Astrocyte (in vitro differentiated cells and primary cell): ENCODE measurements around the gene BHLHE23. TPM values are rescaled to one million over a fixed set of nuclear protein-coding genes. Genes with fewer than 3 reads are reported as not detected.

Source experiments
- DNase-seq: peaks from one replicate; pipeline ENCODE4 v3.0.0-alpha.2; 2010; ENCODE audit warnings: low read depth
- FAIRE-seq: peaks from 2 replicates; lab custom pipeline; 2011; peaks lifted over from hg19 to GRCh38; lab: Jason Lieb, UNC
- H2AFZ ChIP-seq: 2 replicates; pipeline ENCODE4 v1.6.0; 2012; ENCODE audit warnings: low read depth, low read length, inconsistent platforms
- H3K27ac ChIP-seq: 2 replicates; pipeline ENCODE4 v1.5.1; 2011; ENCODE audit warnings: low read depth, low read length, inconsistent platforms
- H3K27me3 ChIP-seq: 2 replicates; pipeline ENCODE4 v1.6.0; 2011; ENCODE audit warnings: low read length, inconsistent platforms; ENCODE audit not compliant: insufficient read depth
- H3K36me3 ChIP-seq: 2 replicates; pipeline ENCODE4 v1.5.1; 2011; ENCODE audit warnings: low read length, inconsistent platforms; ENCODE audit not compliant: insufficient read depth
- H3K4me1 ChIP-seq: 2 replicates; pipeline ENCODE4 v1.5.1; 2011; ENCODE audit warnings: low read length, inconsistent platforms; ENCODE audit not compliant: insufficient read depth
- H3K4me2 ChIP-seq: 2 replicates; pipeline ENCODE4 v1.6.0; 2012; ENCODE audit warnings: low read length, inconsistent platforms
- H3K4me3 ChIP-seq: 2 replicates; pipeline ENCODE4 v1.5.1; 2011; ENCODE audit warnings: low read depth, mild to moderate bottlenecking, low read length, inconsistent platforms; ENCODE audit not compliant: insufficient read depth
- H3K79me2 ChIP-seq: 2 replicates; pipeline ENCODE4 v1.6.0; 2012; ENCODE audit warnings: mild to moderate bottlenecking, low read length, inconsistent platforms; ENCODE audit not compliant: insufficient read depth
- H3K9ac ChIP-seq: 2 replicates; pipeline ENCODE4 v1.6.0; 2012; ENCODE audit warnings: mild to moderate bottlenecking, low read length, inconsistent platforms
- H3K9me3 ChIP-seq: 2 replicates; pipeline ENCODE4 v1.5.1; 2012; ENCODE audit warnings: low read depth, mild to moderate bottlenecking, low read length, inconsistent platforms; ENCODE audit not compliant: insufficient read depth
- H4K20me1 ChIP-seq: 2 replicates; pipeline ENCODE4 v1.6.0; 2012; ENCODE audit warnings: low read length, inconsistent platforms; ENCODE audit not compliant: insufficient read depth
- H3K27ac Mint-ChIP-seq: one replicate; pipeline ENCODE4 v1.8.0; 2021; ENCODE audit warnings: mild to moderate bottlenecking, mixed read lengths; ENCODE audit not compliant: unreplicated experiment
- H3K27me3 Mint-ChIP-seq: one replicate; pipeline ENCODE4 v1.8.0; 2021; ENCODE audit warnings: low read depth, mixed read lengths; ENCODE audit not compliant: unreplicated experiment
- H3K36me3 Mint-ChIP-seq: one replicate; pipeline ENCODE4 v1.8.0; 2021; ENCODE audit warnings: low read depth, mixed read lengths; ENCODE audit not compliant: unreplicated experiment
- H3K4me1 Mint-ChIP-seq: one replicate; pipeline ENCODE4 v1.8.0; 2021; ENCODE audit warnings: low read depth, mixed read lengths; ENCODE audit not compliant: unreplicated experiment
- H3K4me3 Mint-ChIP-seq: one replicate; pipeline ENCODE4 v1.8.0; 2021; ENCODE audit warnings: mild to moderate bottlenecking, moderate library complexity, mixed read lengths; ENCODE audit not compliant: unreplicated experiment
- H3K9me3 Mint-ChIP-seq: one replicate; pipeline ENCODE4 v1.8.0; 2021; ENCODE audit warnings: mild to moderate bottlenecking, mixed read lengths; ENCODE audit not compliant: unreplicated experiment
- EZH2 ChIP-seq: IDR thresholded peaks from 2 replicates; pipeline ENCODE4 v1.6.1; 2012; ENCODE audit warnings: mild to moderate bottlenecking, low read length, inconsistent platforms; ENCODE audit not compliant: insufficient read depth
- total RNA-seq: library from RNA; stranded (reverse); gene quantifications from 2 replicates; pipeline ENCODE4 v1.2.1, GENCODE V29; 2021
- TF ChIP-seq, protein P1 (sequence below): IDR thresholded peaks from 2 replicates; pipeline ENCODE4 v1.5.1; 2011; ENCODE audit warnings: low read depth, mild to moderate bottlenecking, inconsistent platforms, low read length, moderate library complexity; ENCODE audit not compliant: insufficient read depth

BHLHE23 gene
- total RNA-seq, 1 donor from 2014 or later, result not detected

- DNase-seq (no peak), FAIRE-seq (no peak)
- no peak overlapping the region for H2AFZ ChIP-seq
- H3K4me1 Mint-ChIP-seq, result peaks cover 2% of the 10 kb centered on the region
- no peaks in the 10 kb centered on the region for H3K79me2 ChIP-seq
- peaks cover 58% of the 10 kb centered on the region for H3K27me3 Mint-ChIP-seq
- H3K4me2 ChIP-seq, result no peak overlapping the region
- H3K4me3 Mint-ChIP-seq, result no peak overlapping the region
- TF ChIP-seq, protein P1, sequence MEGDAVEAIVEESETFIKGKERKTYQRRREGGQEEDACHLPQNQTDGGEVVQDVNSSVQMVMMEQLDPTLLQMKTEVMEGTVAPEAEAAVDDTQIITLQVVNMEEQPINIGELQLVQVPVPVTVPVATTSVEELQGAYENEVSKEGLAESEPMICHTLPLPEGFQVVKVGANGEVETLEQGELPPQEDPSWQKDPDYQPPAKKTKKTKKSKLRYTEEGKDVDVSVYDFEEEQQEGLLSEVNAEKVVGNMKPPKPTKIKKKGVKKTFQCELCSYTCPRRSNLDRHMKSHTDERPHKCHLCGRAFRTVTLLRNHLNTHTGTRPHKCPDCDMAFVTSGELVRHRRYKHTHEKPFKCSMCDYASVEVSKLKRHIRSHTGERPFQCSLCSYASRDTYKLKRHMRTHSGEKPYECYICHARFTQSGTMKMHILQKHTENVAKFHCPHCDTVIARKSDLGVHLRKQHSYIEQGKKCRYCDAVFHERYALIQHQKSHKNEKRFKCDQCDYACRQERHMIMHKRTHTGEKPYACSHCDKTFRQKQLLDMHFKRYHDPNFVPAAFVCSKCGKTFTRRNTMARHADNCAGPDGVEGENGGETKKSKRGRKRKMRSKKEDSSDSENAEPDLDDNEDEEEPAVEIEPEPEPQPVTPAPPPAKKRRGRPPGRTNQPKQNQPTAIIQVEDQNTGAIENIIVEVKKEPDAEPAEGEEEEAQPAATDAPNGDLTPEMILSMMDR, result no peak
- no peak for TF ChIP-seq EZH2
- no peak overlapping the region for H3K27ac Mint-ChIP-seq
- no peak overlapping the region for H3K9ac ChIP-seq
- H3K27me3 ChIP-seq, result peaks cover 37% of the 10 kb centered on the region
- no peaks in the 10 kb centered on the region for H3K4me1 ChIP-seq
- H3K9me3 Mint-ChIP-seq, result no peaks in the 10 kb centered on the region
- H3K27ac ChIP-seq, result no peak overlapping the region
- H3K4me3 ChIP-seq, result no peak overlapping the region
- H4K20me1 ChIP-seq, result no peaks in the 10 kb centered on the region
- H3K36me3 Mint-ChIP-seq, result no peaks in the 10 kb centered on the region
- H3K36me3 ChIP-seq, result no peaks in the 10 kb centered on the region
- no peaks in the 10 kb centered on the region for H3K9me3 ChIP-seq
Observed at GRCh38 chr20:63032026-63032800, 25.4 kb upstream of the BHLHE23 start.

GRCh38 chr20:63031251-63032014 lies 24.7 kb upstream of the BHLHE23 start:
- no peaks in the 10 kb centered on the region for H3K36me3 Mint-ChIP-seq
- peaks cover 35% of the 10 kb centered on the region for H3K27me3 ChIP-seq
- no peaks in the 10 kb centered on the region for H3K79me2 ChIP-seq
- no peak overlapping the region for H3K4me3 Mint-ChIP-seq
- H2AFZ ChIP-seq, result no peak overlapping the region
- no peaks in the 10 kb centered on the region for H3K36me3 ChIP-seq
- H3K27ac Mint-ChIP-seq, result no peak overlapping the region
- FAIRE-seq (no peak), DNase-seq (no peak)
- H3K4me1 Mint-ChIP-seq, result peaks cover 2% of the 10 kb centered on the region
- no peak for TF ChIP-seq EZH2
- TF ChIP-seq, protein P1, result no peak
- H3K9me3 ChIP-seq, result no peaks in the 10 kb centered on the region
- H3K4me2 ChIP-seq, result no peak overlapping the region
- no peak overlapping the region for H3K27ac ChIP-seq
- no peak overlapping the region for H3K4me3 ChIP-seq
- no peaks in the 10 kb centered on the region for H4K20me1 ChIP-seq
- H3K4me1 ChIP-seq, result no peaks in the 10 kb centered on the region
- H3K9ac ChIP-seq, result no peak overlapping the region
- H3K27me3 Mint-ChIP-seq, result peaks cover 57% of the 10 kb centered on the region
- no peaks in the 10 kb centered on the region for H3K9me3 Mint-ChIP-seq
